ENCODE measurements around the gene FARP1.
"Not testable (repeated sequence)": the region's sequence is repeated elsewhere in the genome, so short reads cannot be mapped to it uniquely, and the experiment has no call there.

The FARP1 gene

DNA sequence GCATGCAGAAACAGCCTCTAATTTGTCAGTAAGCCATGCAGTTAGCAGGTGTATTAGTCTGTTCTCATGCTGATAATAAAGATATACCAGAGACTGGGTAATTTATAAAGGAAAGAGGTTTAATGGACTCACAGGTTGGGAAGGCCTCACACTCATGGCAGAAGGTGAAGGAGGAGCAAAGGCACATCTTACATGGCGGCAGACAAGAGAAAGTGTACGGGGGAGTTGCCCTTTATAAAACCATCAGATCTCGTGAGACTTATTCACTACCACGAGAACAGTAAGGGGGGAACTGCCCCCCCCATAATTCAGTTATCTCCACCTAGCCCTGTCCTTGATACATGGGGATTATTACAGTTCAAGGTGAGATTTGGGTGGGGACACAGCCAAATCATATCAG lies 87.9 kb downstream of the FARP1 start:
- DNase-seq: not testable (repeated sequence)

DNA sequence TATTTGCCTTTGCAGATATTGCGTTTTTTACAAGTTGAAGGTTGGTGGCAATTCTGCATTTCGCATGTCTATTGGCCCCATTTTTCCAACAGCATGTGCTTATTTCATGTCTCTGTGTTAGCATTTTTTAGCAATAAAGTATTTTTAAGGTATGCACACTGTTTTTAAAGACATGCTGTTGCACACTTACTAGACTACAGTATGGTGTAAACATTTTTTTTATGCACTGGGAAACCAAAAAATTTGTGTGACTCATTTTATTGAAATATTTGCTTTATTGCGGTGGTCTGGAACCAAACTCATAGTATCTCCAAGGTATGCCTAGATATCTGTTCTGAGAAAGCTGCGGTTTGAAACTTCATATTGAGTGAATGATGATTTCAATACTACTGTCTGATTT lies 89.6 kb downstream of the FARP1 start:
- no peak for DNase-seq

DNA sequence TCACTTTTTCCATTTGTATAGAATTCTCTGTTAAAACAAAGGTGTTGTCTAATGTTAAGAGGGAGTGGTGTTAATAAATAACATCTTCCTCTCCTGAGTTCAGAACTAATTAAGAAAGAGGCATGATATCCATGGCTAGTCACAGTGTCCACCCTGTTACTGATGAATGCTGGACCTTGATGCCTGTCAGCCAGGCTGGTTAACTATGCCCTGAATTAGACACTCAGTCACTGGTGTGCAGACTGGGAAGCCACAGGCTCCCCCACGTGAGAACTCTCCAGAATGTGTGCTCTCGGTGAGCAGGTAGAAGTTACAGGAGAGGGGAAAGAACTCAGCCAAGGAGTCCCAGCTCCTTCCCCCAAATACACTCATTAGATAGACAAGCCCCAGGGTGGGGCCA lies 90.2 kb downstream of the FARP1 start:
- no peak for DNase-seq

DNA sequence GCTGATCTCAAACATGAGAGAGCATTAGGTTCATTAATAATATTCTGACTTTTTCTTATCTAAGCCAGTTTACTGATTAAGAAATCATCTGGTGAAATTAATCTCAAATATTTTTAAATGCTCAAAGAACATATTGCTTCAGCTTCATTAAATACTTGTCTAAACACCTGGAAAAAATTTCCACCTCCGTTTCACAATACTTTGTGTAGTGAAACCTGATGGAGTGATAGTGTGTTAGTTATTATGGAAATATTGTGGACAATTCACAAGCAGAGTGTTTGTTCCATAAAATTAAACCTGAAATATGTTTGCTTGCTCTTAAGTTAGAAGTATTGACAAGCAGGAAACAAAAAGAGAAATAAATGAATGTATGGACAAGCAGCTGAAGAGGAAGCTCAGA lies 91.5 kb downstream of the FARP1 start:
- no peak for DNase-seq

DNA sequence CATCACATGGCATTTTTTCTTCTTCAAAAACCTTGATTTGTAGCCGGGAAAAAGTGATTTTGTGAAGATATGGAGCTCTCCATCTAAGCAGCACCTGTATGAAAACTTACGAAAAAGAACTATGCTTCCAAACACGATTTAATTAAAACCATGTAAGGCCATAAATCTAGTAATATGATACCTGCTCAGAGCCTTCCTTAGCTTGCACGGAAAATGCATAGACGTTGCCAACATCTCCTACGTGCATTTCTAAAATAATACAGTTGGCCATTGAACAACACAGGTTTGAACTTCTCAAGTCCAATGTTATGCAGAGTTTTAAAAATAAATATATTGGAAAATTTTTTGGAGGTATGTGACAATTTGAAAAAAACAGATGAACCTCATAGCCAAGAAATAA lies 93.3 kb downstream of the FARP1 start:
- DNase-seq: no peak

DNA sequence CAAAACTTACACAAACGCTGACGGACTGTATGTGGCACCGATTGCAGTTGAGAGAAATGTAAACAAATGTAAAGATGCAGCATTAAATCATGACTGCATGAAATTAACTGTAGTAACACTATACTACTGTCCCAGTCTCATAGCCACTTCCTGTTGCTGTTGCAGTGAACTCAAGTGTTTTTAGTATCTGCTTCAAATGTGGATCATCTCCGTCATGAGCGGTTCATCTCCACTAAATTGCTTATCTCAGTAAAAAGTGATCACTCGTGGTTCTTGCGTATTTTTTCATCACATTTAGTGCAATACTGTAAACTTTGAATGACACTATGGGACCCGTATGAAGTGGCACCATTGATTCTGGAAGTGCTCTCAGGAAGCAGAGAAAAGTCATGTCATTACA lies 94.4 kb downstream of the FARP1 start:
- no peak for DNase-seq

DNA sequence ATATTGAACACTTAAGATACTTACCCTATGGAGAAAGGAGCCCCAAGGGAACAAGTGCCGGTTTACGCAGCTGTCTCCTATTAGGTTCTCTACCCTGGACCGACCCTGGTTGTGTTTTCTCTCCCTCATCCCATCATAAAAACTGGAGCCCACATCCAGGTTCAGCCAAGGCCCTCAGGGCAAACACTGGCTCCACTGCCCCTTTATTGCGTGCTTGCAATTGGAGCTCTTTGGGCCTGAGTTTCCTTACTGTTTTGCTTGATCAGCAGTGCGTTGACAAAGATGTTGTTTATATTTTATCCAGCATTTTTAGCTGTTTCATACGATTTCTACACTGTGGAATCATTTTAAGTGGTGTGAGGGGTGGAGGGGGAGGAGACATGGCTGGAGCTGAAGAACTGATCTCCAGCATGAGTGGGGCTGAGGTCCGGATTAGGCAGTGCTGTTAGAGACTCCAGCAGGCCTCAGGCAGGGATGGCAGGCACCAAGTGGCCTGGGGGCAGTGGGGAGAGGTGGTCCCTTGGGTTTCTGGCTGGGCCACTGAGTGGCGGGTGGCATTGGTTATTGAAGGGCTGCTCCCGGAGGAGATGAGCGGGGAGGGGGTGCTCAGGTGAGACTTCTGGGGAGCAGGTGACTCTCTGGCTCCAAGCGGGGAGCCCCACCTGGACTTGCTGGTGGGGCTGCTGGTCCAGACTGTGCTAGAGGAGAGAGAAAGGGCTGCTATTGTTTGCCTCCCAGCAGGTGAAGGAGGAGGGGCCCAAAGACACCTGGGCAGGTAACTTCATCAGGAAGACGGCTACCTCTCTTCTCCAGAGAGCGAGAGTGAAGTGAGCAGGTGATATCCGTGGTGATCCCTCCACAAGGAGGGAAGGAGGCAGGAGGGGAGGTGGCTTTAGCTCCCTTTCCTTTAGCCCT lies 96.5 kb downstream of the FARP1 start:
- DNase-seq: no peak

DNA sequence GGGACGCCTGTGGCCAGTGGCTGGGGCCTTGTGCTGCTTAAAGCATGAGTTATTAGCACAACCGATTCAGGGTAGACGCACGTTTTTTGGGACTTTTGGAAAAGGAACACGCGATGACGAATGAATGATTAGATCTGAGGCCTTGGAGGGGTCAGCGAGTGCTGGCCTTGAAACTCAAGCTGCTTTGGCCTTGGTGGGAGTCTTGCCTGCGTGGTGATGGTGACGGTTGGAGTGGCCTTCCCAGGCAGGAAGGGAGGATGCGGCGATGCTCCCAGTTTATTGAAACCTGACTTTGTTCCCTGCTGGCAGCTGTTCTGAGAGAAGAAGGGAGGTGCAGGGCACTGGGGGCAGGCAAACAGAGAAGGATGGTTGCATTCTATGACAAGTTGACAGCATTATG lies 97.2 kb downstream of the FARP1 start:
- no peak for DNase-seq

DNA sequence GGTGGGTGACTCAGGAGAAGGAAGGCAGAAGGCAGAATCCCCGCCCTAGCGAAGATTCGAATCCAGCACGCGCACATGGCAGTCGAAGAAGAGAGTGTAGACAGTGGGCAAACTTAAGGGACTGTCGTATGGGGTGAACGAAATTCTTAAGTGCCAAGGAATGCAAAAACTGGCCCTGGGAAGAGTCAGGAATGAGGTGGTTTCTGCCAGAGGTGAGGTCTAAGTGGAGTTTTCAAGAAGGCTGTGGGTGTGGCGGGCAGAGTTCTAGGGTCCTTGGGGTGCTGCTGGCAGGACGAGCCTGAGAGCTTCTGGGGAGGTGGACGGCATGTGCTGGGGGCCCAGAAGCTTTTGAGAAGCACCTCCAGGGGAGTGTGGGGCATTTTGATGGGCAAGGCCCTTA lies 98.1 kb downstream of the FARP1 start:
- no peak for DNase-seq

DNA sequence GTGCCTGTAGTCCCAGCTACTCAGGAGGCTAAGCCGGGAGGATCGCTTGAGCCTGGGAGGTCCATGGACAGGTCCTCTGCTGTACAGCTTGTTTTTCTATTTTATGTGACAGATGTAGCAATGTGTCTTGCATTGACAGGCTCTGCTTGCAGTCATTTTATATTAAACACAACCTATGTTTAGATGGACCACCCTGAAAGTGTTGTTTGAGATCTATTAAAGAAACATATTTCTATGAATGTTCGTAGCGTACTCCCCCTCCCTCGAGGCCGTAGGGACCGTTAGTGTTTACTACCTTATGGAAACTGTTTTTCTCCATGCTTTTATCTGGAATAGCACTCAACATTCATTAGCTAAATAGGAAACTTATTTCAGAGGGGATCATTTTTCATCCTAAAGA lies 99.1 kb downstream of the FARP1 start:
- no peak for DNase-seq

DNA sequence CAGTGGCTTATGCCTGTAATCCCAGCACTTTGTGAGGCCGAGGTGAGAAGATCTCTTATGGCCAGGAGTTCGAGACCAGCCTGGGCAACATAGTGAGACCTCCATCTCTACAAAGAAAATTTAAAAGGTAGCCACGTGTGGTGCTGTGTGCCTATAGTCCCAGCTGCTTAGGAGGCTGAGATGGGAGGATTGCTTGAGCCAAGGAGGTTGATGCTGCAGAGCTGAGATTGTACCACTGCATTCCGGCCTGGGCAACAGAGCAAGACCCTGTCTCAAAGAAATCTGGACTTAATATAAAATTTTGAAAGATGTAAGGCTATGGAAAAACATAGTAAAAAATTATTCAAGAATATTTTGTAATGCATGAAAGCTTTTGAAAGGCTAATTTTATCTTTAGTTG lies 99.5 kb downstream of the FARP1 start:
- no peak for DNase-seq

DNA sequence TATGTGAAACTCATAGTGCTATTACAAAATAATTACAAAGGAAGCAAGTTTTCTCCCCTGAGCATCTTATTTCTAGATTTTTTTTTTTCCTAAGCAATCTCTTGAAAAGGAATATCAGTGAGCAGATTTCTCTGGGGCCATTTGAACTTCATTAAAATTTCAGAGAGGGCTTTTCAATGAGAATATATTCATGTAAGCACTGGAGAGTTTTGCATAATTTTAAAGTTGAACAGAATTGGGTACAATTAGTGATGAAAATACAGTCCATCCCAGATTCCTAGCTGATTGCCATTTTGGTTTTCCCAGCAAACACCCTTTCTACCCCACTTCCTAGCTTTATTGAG lies 101.0 kb downstream of the FARP1 start:
- no peak for DNase-seq

DNA sequence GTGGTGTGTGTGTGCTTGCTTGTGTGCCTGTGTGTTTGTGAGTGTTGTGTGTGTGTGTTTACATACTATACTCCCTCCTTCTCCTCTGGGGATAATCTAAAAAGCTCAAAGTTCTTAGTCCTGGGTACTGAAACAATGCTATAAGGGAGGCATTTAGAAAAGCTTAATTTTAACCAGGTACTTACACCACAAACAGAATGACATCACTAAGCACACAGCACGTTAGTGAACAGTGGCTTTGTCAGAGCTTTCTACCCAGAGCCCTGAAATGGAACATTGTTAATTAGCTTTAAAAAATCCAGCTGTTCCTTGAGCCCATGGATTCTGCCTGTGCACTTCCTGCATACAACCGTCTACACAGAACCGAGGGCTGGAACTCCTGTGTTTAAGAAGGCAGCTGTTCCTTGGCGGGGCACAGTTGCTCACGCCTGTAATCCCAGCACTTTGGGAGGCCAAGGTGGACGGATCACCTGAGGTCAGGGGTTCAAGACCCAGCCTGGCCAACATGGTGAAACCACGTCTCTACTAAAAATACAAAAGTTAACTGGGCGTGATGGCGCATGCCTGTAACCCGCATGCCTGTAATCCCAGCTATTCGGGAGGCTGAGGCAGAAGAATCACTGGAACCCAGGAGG lies 103.8 kb downstream of the FARP1 start:
- DNase-seq: no peak

DNA sequence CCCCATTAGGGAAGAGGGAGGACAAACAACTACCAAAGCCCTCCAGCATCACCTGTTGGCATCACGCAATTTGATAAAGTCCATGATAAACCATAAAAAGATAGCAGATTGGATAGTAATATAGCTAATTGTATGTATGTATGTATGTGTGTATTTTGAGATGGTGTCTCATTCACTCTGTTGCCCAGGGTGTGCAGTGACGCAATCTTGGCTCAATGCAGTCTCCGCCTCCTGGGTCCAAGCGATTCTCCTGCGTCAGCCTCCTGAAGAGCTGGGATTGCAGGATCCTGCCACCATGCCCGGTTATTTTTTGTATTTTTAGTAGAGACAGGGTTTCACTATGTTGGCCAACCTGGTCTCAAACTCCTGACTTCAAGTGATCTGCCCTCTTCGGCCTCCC lies 108.8 kb downstream of the FARP1 start:
- DNase-seq: no peak

DNA sequence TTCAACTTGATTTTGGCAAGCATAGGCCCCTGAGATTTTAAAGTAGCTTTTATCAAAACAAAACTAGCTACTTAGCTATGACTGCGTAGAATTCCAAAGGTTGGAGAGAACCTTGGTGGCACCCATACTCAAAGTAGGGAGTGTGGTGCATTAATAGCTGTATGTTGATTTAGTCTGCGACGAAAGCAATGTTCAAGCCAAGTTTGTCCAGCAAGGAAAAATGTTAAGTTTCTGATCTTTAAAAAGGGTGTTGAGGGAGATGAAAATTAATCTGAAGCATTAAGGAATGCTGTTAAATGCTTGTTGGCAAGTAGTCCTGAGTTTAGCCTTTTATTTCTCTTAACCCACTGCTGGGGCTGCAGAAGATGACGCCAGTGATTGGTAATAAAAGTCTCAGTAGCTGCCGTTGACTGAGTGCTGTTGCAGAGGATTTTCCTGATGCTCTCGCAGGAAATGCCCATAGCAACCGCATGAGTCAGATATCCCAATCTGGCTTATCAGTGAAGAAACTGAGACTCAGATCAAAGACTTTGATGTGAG lies 110.1 kb downstream of the FARP1 start:
- DNase-seq: no peak

DNA sequence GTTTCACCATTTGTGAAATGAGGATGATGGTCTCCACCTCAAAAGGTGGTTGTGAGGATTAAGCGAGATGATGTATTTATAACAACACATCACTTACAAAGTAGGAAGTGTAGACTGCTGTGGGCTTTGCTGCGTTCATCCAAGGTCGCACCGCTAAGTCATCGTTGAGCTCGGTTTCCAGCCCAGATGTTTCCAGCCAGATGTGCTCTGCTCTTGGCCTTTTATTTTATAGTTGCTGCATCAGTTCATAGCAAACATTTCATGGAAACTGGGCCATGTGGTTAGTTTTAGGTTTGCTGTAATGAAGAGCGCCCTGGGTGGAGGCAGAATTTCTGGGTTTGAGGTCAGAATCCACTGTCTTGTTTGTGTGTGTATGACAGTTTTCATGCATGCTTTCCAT lies 110.6 kb downstream of the FARP1 start:
- DNase-seq: no peak

DNA sequence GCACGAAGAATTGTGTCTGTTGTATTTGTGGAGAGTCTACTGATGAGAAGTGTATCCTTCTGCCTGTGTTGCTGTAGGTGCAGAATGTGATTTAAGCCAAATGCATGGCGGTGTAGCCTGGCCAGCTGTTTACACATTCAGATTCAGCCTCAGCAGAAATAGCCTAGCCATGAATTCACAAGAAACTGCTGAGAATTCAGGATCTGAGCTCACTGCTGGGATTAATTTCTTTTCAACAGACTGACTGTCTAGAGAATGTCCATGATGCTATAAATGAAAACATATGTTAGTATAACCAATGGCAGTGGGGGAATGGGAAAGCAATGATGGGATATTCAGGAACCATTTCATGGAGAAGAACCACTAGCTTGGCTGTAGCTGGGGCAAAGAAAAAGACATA lies 111.6 kb downstream of the FARP1 start:
- DNase-seq: no peak

DNA sequence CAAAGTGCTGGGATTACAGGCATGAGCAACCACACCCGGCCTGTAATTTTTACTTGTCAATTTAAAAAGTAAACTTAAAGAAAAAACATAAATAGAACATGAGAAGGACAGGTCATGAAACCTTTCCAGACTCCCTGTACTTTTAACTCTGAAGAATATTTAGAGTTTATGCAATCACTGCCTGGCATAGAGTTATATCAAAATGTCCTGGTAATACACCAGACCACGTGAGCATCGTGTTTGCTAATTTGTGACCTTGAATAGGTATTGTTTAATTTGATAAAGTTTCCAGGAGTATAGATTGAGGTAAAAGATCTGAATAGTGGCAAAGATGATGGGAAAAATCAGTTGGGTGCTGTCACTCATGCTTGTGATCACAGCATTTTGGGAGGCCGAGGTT lies 115.3 kb downstream of the FARP1 start:
- no peak for DNase-seq

DNA sequence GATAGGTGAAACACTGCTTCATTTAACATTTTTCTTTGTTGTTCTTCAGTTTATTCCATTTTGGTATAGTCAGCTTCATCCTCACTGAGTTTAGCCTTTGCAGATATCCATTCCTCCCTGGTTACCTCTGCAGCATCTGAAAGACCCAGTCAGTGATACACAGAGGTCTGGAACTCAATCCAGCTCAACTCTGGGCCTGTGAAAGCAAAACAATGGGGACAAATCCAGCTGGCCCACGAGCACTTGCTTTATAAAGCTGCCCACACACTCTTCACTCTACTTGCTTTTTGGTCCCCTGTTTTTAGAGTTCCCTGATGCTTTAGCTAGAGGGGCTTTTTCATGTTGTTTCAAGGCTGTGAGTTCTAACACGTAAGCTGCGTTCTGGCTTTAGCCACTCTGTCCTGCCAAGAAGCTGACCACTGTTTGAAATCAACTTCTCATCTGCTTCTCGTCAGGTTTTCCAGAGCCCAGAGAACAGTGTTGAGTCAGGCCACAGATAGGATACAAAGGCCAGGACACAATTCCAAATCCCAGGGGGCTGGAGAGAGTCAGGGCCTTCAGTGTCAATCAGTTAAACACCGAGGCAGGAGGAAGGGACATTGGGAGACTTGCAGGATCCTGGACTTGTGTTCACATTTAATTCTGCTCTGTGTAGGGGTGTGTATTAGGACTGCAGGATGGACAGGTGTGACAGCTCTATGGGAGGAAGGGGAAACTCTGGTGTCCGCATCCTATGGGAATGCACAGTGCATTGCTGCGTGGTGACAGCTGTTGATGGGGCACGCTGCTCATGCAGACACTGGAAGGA lies 117.7 kb downstream of the FARP1 start:
- DNase-seq: no peak

DNA sequence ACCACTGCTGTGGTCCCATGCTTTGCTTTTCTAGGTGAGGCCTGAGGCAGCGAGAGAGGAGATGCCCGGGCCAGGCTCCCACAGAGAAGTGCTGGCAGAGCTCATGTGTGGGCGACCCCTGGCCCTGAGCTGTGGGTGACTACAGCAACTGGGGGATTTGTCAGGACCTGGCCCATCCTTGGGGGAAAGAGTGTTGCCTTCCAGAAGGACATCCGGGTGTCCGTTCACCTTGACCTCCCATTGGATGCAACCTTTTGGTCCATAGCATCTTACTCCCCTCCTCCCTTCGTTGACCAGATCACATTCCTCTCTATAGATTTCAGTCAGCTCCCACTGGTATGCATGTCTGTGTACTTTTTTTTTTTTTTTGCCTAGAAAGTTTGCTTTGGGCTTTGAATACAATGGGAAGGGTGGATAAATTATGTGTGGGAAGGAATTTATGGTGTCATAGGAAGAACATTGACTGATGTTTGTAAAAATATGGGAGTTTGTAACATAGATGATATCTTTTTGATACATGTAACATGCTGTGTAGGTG lies 118.3 kb downstream of the FARP1 start:
- DNase-seq: no peak

DNA sequence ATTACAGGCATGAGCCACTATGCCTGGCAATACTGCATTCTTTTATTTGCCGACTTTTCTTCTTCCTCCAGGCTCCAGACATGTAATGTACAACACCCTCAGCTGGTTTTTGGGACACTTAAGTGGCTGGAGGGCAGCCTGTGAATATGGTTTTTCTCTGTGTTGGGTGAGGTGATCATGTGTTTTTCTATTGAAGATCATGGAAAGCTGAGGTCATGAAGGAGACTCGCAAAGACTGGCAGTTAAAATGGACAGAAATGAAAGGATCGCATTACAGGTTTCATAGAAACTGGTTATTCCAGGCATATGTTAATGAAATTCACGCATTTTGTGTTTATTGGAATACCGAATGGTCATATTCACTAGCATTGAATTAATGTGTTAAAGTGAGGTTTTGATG lies 119.4 kb downstream of the FARP1 start:
- DNase-seq: no peak

DNA sequence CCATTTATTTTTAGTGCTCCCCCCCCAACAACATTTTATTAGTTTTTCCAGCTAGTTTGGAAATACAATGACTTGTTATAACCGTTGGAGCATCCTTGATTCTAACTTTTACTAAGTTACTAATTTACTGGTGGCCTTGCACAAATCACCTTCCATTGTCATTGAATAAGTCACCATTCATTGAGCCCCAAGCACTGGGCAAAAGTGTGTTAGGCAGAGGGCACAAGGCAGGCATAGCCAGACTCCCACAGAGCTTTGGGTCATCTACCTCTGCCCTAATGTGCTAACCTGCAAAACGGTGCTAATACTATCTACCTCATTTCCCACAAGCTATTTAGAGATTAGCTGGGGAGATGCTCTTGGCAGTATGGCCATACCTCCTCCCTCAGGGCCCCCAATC lies 120.9 kb downstream of the FARP1 start:
- DNase-seq: no peak

DNA sequence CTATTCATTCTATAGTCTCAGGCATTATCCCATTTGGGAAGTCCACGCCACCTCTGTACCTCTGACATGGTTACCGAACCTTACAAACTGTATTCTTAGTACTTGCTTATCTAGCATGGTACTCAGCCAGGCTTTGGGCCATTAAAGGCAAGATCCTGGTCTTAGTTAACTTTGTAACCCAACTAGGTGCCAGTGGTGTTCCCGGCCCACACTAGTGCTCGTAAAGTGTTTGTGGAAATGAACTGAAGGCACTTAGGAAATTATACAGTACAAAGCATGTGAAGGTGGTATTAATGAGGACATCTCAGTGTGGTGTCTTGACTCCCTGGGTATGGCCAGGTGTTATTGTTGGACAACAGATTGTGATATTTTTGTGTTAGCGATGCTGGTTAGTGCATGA lies 122.0 kb downstream of the FARP1 start:
- DNase-seq: no peak
